A673 (cell line): ENCODE data around the gene NCKAP5. TPM values are rescaled to one million over a fixed set of nuclear protein-coding genes. Genes with fewer than 3 reads are reported as not detected.

ENCODE experiments used
- BruUV-seq: library from RNA; stranded (reverse); fragments of 400-500 nt; replicated peaks from 2 replicates; lab custom pipeline; 2021; lab: Mats Ljungman, UMichigan
- CTCF ChIA-PET: fragments of 300-600 bp; sonication (Branson Sonifier 250); formaldehyde crosslinking; loops from one replicate; lab custom pipeline; 2022; ENCODE audit warnings: antibody characterized with exemption; lab: Charles Lee
- POLR2A ChIA-PET: fragments of 300-600 bp; sonication (Branson Sonifier 250); formaldehyde crosslinking; loops from one replicate; lab custom pipeline; 2022; ENCODE audit warnings: antibody characterized with exemption; ENCODE audit not compliant: low non-redundant PET; lab: Charles Lee
- DNase-seq: peaks from one replicate; pipeline ENCODE4 v3.0.0-alpha.2; 2015; ENCODE audit warnings: low spot score
- H3K27ac ChIP-seq: fragments of 200-600 bp; sonication (generic); 2 replicates; pipeline ENCODE4 v1.5.1; 2016; ENCODE audit warnings: mixed run types, low read depth, mild to moderate bottlenecking, mixed read lengths, antibody characterized with exemption, low read length; ENCODE audit not compliant: poor library complexity, severe bottlenecking
- H3K27me3 ChIP-seq: fragments of 200-600 bp; sonication (generic); replicated peaks from 2 replicates; pipeline ENCODE4 v1.6.1; 2017; ENCODE audit warnings: mixed run types, low read depth, mild to moderate bottlenecking, mixed read lengths, antibody characterized with exemption, low read length; ENCODE audit not compliant: insufficient read depth, poor library complexity
- H3K36me3 ChIP-seq: fragments of 200-600 bp; sonication (generic); 2 replicates; pipeline ENCODE4 v1.6.1; 2016; ENCODE audit warnings: mixed run types, mild to moderate bottlenecking, mixed read lengths, antibody characterized with exemption, low read length; ENCODE audit not compliant: insufficient read depth, poor library complexity, severe bottlenecking
- H3K4me1 ChIP-seq: fragments of 200-600 bp; sonication (generic); 2 replicates; pipeline ENCODE4 v1.6.1; 2017; ENCODE audit warnings: mixed run types, mild to moderate bottlenecking, mixed read lengths, antibody characterized with exemption, low read length; ENCODE audit not compliant: insufficient read depth, poor library complexity, severe bottlenecking
- H3K4me3 ChIP-seq: fragments of 200-600 bp; sonication (generic); 2 replicates; pipeline ENCODE4 v1.5.1; 2016; ENCODE audit warnings: low read depth, mixed run types, mild to moderate bottlenecking, mixed read lengths, low read length; ENCODE audit not compliant: poor library complexity, severe bottlenecking
- H3K9me3 ChIP-seq: fragments of 200-600 bp; sonication (generic); 2 replicates; pipeline ENCODE4 v1.6.1; 2016; ENCODE audit warnings: mixed run types, low read depth, mild to moderate bottlenecking, mixed read lengths, antibody characterized with exemption, low read length; ENCODE audit not compliant: poor library complexity, severe bottlenecking
- EZH2 ChIP-seq: fragments of 200-600 bp; sonication (generic); IDR thresholded peaks from 2 replicates; pipeline ENCODE4 v1.6.1; 2017; ENCODE audit warnings: borderline replicate concordance, low read depth, mild to moderate bottlenecking, mixed read lengths, antibody characterized with exemption, low read length; ENCODE audit not compliant: poor library complexity, severe bottlenecking
- intact Hi-C: fragments of 100-400 bp; cut with micrococcal nuclease; formaldehyde crosslinking; loops from one replicate; pipeline ENCODE4 v1.10.0; 2022; ENCODE audit not compliant: unreplicated experiment
- total RNA-seq: library from RNA; stranded (reverse); gene quantifications from 2 replicates; pipeline ENCODE4 v1.2.3, GENCODE V29; 2021
- TF ChIP-seq, protein P1 (sequence below): fragments of 300-800, 200-600 bp; sonication (generic); conservative IDR thresholded peaks from 2 replicates; pipeline ENCODE4 v1.5.1; 2017; ENCODE audit warnings: low read depth, mild to moderate bottlenecking, antibody characterized with exemption, low read length, moderate library complexity, mixed read lengths

NCKAP5 gene
- total RNA-seq, 1 experiment from 2014 or later, result 26.6 TPM

DNA sequence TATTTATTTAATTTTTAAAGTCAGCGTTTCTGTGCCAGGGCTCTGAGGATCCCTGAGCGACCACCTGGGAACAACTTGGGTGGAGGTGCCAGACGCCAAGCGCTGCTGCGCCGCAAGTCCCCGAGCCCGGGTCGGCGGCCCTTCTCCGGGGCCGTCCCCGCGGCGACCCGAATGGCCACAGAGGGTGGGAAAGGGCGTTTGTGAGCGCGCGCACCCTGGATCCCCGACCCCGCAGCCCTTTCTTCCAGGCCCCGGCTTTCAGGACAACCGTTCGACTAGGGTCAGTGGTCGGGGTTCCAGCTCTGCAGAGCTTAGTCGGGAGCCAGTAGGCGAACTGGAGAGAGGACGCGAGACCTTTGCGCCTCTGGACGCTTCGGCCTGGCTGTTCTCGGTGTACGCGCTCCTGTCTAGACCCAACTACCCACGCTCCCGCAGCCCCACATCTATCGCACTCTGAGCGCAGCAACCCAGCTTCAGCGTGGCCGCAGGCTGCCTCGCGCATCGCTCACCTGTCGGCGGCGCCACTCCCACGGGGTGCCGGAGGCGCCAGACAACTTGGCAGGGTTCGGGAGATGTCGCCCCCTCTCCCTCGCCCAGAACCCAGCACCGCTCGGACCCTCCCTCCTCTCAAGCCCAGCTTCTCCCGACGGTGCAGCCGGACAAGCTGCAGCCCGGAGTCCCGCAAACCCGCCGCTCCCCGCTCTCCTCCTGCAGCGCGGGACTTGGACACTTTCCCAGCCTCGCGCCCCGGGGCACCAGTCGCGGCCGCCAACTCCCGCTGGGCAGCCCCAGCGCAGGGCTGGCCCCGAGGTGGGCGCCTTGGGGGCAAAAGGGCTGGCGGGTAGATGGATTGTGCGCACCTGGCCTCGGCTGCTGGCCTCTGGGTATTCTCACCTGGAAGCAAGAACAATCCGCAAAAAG is 899.0 kb downstream of the NCKAP5 start:
- intact Hi-C loops, result loop anchor here (5.0 to 10.0 kb wide), 3 partner anchors 122 to 503 kb away; no protein-coding TSS in a partner anchor
- Histone ChIP-seq H3K9me3 (no peaks in the 10 kb centered on the region), H3K4me3 (peak overlapping the region; percentile 68), H3K4me1 (peaks cover 38% of the 10 kb centered on the region), H3K36me3 (no peaks in the 10 kb centered on the region), H3K27ac (no peak overlapping the region), H3K27me3 (no peaks in the 10 kb centered on the region)
- peak; percentile 24 for DNase-seq
- BruUV-seq, result no TSS peak
- CTCF ChIA-PET, result interaction anchor here (1.0 to 1.4 kb wide), 4 partner anchors 11 to 1175 kb away, joined by 3 to 4 read pairs (median 3); no protein-coding TSS in a partner anchor
- POLR2A ChIA-PET, result no interaction called here
- no peak for TF ChIP-seq EZH2
- TF ChIP-seq, protein P1, sequence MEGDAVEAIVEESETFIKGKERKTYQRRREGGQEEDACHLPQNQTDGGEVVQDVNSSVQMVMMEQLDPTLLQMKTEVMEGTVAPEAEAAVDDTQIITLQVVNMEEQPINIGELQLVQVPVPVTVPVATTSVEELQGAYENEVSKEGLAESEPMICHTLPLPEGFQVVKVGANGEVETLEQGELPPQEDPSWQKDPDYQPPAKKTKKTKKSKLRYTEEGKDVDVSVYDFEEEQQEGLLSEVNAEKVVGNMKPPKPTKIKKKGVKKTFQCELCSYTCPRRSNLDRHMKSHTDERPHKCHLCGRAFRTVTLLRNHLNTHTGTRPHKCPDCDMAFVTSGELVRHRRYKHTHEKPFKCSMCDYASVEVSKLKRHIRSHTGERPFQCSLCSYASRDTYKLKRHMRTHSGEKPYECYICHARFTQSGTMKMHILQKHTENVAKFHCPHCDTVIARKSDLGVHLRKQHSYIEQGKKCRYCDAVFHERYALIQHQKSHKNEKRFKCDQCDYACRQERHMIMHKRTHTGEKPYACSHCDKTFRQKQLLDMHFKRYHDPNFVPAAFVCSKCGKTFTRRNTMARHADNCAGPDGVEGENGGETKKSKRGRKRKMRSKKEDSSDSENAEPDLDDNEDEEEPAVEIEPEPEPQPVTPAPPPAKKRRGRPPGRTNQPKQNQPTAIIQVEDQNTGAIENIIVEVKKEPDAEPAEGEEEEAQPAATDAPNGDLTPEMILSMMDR, result peak; percentile 37; the same call in 1 of the 2 replicates

DNA sequence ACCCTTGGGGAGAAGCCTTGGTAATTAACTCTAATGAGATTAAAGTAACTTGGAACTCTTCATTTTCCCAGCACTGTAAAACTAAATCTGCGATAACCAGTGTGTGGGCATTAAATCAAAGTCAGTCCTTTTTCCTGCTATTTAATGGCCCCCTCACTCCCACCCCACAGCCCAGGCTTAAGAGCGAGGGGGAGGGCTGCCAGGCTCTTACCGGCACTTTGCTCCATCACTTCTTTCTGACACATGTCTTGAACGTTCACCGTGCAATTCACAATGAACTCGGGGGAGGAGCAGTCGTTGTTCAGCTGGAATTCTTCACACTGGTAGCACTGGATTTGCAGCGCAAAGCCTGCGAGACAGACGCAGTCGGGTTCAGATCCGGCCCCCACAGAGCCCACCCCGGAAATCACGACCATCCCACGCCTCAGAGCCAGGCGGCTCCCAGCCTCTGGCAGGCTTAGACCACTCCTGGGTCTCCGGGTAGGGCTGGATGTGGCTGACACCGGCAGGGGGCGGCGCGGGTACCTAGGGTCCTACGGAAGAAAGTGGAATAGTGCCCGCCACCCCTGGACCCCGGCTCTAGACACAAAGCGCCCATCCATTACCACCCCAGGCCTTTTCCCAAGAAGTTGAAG is 900.0 kb downstream of the NCKAP5 start:
- no TSS peak for BruUV-seq
- H3K4me3 ChIP-seq, result peak overlapping the region; percentile 68
- POLR2A ChIA-PET, result no interaction called here
- TF ChIP-seq EZH2, result no peak
- TF ChIP-seq, protein P1, result peak; percentile 62
- no peaks in the 10 kb centered on the region for H3K27me3 ChIP-seq
- intact Hi-C loops, result loop anchor here (5.0 to 10.0 kb wide), 3 partner anchors 121 to 504 kb away; no protein-coding TSS in a partner anchor
- H3K9me3 ChIP-seq, result no peaks in the 10 kb centered on the region
- CTCF ChIA-PET, result interaction anchor here (1.0 to 1.2 kb wide), 2 partner anchors 121 to 320 kb away, joined by 3 read pairs; no protein-coding TSS in a partner anchor
- H3K4me1 ChIP-seq, result peaks cover 37% of the 10 kb centered on the region
- no peak overlapping the region for H3K27ac ChIP-seq
- peak; percentile 80 for DNase-seq
- H3K36me3 ChIP-seq, result no peaks in the 10 kb centered on the region

DNA sequence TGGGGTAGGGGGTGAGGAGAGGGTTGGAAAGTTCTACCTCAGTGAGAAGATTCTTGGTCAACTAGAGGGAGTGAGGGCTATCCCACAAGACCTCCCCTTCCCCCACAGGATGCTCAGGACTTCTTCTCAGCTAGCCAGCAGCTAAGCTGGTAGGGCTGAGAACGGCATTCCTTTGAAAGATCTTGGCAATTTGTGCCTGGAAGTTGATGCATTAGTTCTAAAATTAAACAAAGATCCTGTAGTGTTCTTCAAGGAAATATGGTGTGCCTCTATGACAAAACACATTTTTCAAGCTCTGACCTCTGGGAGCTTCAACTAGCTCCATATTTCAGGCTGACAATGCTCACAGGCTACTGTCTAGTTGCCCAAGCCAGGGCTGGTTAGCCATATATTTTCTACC is 900.6 kb downstream of the NCKAP5 start:
- BruUV-seq, result no TSS peak

More for the DNA sequence above, 900.6 kb downstream of the NCKAP5 start:
- Histone ChIP-seq H3K9me3 (no peaks in the 10 kb centered on the region), H3K27me3 (no peaks in the 10 kb centered on the region), H3K27ac (no peak overlapping the region), H3K36me3 (no peaks in the 10 kb centered on the region), H3K4me1 (peaks cover 31% of the 10 kb centered on the region), H3K4me3 (peak overlapping the region; percentile 68)
- intact Hi-C loops, result loop anchor here (5.0 to 10.0 kb wide), 3 partner anchors 120 to 505 kb away; no protein-coding TSS in a partner anchor
- ChIA-PET CTCF (no interaction called here), POLR2A (no interaction called here)
- TF ChIP-seq EZH2, result no peak
- TF ChIP-seq, protein P1, result no peak
- DNase-seq, result no peak
